Measurements from ENCODE around the gene EFCC1.
"Not testable (repeated sequence)": the region's sequence is repeated elsewhere in the genome, so short reads cannot be mapped to it uniquely, and the experiment has no call there.

EFCC1 gene

DNA sequence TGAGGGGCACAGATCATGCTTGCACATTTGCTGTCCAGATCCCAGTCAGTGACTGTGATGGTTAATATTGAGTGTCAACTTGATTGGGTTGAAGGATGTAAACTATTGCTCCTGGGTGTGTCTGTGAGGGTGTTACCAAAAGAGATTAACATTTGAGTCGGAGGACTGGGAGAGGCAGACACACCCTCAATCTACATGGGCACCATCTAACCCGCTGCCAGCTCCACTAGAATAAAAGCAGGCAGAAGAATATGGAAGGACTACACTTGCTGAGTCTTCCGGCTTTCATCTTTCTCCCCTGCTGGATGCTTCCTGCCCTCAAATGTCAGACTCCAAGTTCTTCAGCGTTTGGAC, 64.6 kb downstream of the EFCC1 start:
- Mint-ChIP-seq H3K4me3 (no peak overlapping the region), H3K27ac (no peak overlapping the region)
- intact Hi-C loops (cut with micrococcal nuclease) = no loop called here

DNA sequence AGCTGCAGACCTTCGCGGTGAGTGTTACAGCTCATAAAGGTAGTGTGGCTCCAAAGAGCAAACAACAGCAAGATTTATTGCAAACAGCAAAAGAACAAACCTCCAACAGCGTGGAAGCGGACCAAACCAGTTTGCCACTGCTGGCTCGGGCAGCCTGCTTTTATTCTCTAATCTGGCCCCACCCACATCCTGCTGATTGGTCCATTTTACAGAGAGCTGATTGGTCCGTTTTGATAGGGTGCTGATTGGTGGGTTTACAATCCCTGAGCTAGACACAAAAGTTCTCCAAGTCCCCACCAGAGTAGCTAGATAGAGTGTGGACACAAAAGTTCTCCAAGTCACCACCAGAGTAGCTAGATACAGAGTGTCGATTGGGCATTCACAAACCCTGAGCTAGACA, 66.6 kb downstream of the EFCC1 start:
- H3K27me3 Mint-ChIP-seq = peaks cover 24% of the 10 kb centered on the region
- H3K4me1 Mint-ChIP-seq (ENCODE audit: low read depth); H3K27ac Mint-ChIP-seq; H3K36me3 Mint-ChIP-seq (ENCODE audit: low read depth); intact Hi-C loops (cut with micrococcal nuclease): not testable (repeated sequence)
- peaks cover 10% of the 10 kb centered on the region for H3K9me3 Mint-ChIP-seq
- peak overlapping the region; percentile 53 for H3K4me3 Mint-ChIP-seq

More for the DNA sequence above, 64.6 kb downstream of the EFCC1 start:
- H3K4me1 Mint-ChIP-seq (ENCODE audit: low read depth) = peaks cover 7% of the 10 kb centered on the region
- peaks cover 24% of the 10 kb centered on the region for H3K27me3 Mint-ChIP-seq
- no peaks in the 10 kb centered on the region for H3K36me3 Mint-ChIP-seq (ENCODE audit: low read depth)
- H3K9me3 Mint-ChIP-seq = peaks cover 10% of the 10 kb centered on the region

DNA sequence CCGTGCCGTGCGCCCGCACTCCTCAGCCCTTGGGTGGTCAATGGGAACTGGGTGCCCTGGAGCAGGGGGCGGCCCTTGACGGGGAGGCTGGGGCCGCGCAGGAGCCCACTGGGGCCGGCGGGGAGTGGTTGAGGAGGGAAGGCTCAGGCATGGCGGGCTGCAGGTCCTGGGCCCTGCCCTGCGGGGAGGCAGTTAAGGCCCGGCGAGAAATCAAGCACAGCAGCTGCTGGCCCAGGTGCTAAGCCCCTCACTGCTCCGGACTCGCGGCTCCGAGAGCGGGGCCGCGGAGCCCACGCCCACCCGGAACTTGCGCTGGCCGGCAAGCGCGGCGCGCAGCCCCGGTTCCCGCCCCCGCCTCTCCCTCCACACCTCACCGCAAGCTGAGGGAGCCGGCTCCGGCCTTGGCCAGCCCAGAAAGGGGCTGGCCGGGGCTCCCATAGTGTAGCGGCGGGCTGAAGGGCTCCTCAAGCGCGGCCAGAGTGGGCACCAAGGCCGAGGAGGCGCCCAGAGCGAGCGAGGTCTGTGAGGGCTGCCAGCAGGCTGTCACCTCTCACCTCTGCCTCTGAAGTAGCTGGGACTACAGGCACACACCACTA, 67.3 kb downstream of the EFCC1 start:
- no peaks in the 10 kb centered on the region for H3K36me3 Mint-ChIP-seq (ENCODE audit: low read depth)
- peaks cover 10% of the 10 kb centered on the region for H3K9me3 Mint-ChIP-seq
- H3K4me1 Mint-ChIP-seq (ENCODE audit: low read depth) = peaks cover 5% of the 10 kb centered on the region
- H3K27ac Mint-ChIP-seq = peak overlapping the region; percentile 35
- peak overlapping the region; percentile 53 for H3K4me3 Mint-ChIP-seq
- intact Hi-C loops (cut with micrococcal nuclease) = no loop called here
- peaks cover 24% of the 10 kb centered on the region for H3K27me3 Mint-ChIP-seq

DNA sequence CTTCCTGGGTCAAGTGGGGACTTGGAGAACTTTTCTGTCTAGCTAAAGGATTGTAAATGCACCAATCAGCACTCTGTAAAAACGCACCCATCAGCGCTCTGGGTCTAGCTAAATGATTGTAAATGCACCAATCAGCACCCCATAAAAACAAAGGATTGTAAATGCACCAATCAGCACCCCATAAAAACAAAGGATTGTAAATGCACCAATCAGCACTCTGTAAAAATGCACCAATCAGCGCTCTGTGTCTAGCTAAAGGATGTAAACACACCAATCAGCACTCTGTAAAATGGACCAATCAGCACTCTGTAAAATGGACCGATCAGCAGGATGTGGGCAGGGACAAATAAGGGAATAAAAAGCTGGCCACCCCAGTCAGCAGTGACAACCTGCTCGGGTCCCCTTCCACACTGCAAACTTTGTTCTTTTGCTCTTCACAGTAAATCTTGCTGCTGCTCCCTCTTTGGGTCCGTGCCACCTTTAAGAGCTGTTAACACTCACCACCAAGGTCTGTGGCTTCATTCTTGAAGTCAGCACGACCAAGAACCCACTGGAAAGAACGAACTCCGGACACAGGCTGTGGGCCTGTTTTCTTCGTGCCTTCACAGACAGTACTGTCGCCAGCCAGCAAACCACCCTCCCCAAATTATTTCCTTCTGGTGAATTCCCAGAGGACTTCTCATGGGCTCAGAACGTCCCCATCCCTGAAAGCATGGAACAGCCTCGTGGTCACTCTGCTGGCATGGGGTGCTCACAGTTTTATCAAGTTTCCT, 68.4 kb downstream of the EFCC1 start:
- H3K4me3 Mint-ChIP-seq; intact Hi-C loops (cut with micrococcal nuclease): not testable (repeated sequence)
- H3K27me3 Mint-ChIP-seq = peaks cover 24% of the 10 kb centered on the region

DNA sequence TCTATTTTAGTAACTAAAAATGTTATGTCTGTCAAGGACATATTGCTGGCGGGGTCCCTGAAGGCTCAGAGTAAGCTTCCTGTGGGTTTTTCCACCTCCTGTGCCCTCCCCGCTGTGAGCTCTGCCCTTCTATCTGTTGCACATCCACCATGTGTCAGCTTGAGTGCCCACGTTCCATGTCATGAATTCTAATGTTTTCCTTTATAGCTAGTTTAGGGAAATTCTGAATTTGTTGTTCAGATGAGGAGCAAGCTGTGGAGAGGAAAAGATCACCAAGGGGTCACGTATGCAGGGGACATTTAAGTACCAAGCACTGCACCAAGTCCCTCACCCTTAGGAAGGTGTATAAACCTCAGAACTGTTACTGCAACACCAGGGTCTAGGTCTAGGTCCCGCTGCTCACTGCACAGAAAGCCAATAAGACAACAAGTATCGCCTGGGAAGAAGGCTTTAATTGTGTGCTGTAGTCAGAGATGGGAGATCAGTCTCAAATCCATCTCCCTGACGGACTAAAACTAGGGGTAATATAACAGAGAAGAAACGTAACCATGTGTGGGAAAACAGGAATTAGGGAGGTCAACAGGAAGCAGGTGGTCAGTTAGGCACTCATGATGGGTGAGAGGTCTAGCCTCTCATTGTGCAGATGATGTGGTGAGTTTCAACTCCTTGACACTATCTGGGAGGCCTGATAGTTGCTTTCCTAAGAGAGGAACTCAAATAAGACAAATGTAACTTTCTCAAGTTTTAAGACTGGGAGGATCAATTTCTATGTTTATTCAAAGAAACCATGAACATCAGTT, 69.2 kb downstream of the EFCC1 start:
- Mint-ChIP-seq H3K4me1 (ENCODE audit: low read depth) (peaks cover 5% of the 10 kb centered on the region), H3K9me3 (peaks cover 10% of the 10 kb centered on the region), H3K27ac (no peak overlapping the region), H3K27me3 (peaks cover 24% of the 10 kb centered on the region), H3K36me3 (ENCODE audit: low read depth) (no peaks in the 10 kb centered on the region), H3K4me3 (no peak overlapping the region)
- intact Hi-C loops (cut with micrococcal nuclease) = no loop called here

More for the DNA sequence above, 68.4 kb downstream of the EFCC1 start:
- H3K9me3 Mint-ChIP-seq = peaks cover 10% of the 10 kb centered on the region
- not testable (repeated sequence) for H3K36me3 Mint-ChIP-seq (ENCODE audit: low read depth); H3K27ac Mint-ChIP-seq; H3K4me1 Mint-ChIP-seq (ENCODE audit: low read depth)

DNA sequence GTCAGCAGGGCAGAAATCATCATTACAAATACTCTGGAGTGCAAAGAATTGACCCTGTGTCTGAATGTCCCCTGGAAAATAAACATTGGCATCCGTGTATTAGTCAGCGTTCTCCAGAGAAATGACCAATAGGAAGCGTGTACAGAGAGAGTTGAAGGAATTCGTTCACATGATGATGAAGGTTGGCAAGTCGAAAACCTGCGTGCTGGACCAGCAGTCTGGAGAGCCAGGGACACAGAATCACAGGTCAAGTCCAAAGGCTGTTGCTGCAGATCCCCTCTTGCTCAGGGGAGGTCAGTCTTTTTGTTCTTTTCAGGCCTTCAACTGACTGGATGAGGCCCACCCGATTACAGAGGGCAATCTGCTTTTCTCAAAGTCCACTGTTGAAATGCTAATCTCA, 76.1 kb downstream of the EFCC1 start:
- H3K27me3 Mint-ChIP-seq = peaks cover 5% of the 10 kb centered on the region
- H3K4me1 Mint-ChIP-seq (ENCODE audit: low read depth) = peaks cover 4% of the 10 kb centered on the region
- H3K36me3 Mint-ChIP-seq (ENCODE audit: low read depth) = no peaks in the 10 kb centered on the region
- H3K4me3 Mint-ChIP-seq = no peak overlapping the region
- no peaks in the 10 kb centered on the region for H3K9me3 Mint-ChIP-seq
- H3K27ac Mint-ChIP-seq = no peak overlapping the region
- intact Hi-C loops (cut with micrococcal nuclease) = no loop called here

DNA sequence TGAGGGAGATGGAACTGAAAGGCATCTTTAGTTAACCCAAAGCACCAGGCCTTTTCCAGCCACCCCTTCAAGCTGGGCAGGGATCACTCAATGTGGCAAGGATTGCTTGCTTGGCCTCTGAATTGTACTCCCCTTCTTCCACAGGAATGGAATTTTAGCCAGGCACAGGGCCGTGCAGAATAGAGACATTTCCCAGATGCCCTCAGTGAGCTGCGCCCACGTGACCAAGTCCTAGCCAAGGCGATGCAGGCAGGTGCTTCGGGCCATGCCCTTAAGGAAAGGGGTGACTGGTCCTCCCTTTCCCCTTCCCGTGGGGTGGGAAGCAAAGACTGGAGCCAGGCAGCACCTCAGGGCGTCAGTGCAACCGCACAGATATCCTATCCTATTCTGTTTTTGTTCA, 77.4 kb downstream of the EFCC1 start:
- H3K27ac Mint-ChIP-seq = no peak overlapping the region
- H3K27me3 Mint-ChIP-seq = peaks cover 5% of the 10 kb centered on the region
- no peaks in the 10 kb centered on the region for H3K9me3 Mint-ChIP-seq
- intact Hi-C loops (cut with micrococcal nuclease) = no loop called here
- H3K36me3 Mint-ChIP-seq (ENCODE audit: low read depth) = no peaks in the 10 kb centered on the region
- peaks cover 6% of the 10 kb centered on the region for H3K4me1 Mint-ChIP-seq (ENCODE audit: low read depth)
- no peak overlapping the region for H3K4me3 Mint-ChIP-seq

DNA sequence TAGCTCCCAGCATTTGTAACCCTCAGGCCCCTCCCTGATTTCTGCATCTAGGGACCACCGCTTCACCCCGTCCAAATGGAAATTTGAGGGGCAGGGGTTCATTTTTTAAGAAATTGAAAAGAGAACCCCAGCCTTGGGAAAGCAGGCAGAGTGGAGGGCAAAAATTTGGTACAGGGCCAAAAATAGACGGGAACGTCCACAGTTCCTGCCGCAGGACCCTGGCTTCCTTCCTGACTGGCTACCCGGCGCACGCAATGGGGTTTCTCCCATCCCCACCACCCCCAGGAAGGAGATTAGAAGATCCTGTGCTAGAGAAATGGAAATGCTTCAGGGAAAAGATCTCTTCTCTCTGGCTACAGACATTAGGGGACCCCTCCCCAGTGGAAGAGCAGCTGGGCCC, 80.4 kb downstream of the EFCC1 start:
- H3K27ac Mint-ChIP-seq = no peak overlapping the region
- no peaks in the 10 kb centered on the region for H3K36me3 Mint-ChIP-seq (ENCODE audit: low read depth)
- H3K27me3 Mint-ChIP-seq = peaks cover 5% of the 10 kb centered on the region
- peaks cover 6% of the 10 kb centered on the region for H3K4me1 Mint-ChIP-seq (ENCODE audit: low read depth)
- intact Hi-C loops (cut with micrococcal nuclease) = no loop called here
- H3K9me3 Mint-ChIP-seq = no peaks in the 10 kb centered on the region
- no peak overlapping the region for H3K4me3 Mint-ChIP-seq

DNA sequence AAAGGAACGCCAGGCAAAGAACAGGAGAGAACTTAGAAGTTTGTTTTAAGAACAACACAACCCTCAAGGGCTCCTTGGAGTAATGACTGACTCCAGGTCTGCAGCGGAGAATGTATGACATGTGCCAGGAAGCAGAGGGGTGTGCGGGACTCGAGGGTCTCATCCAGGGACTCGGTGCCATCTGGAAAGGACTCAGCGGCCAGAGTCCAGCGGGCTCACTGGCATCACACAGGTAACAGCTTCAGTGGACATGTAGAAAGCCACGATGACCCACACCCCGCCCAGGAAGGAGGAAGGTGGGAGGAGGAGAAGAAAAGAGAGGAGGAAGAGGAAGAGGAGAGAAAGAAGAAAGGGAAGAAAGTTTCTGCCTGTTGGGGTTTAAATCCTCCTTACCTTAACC, 80.9 kb downstream of the EFCC1 start:
- intact Hi-C loops (cut with micrococcal nuclease) = no loop called here

DNA sequence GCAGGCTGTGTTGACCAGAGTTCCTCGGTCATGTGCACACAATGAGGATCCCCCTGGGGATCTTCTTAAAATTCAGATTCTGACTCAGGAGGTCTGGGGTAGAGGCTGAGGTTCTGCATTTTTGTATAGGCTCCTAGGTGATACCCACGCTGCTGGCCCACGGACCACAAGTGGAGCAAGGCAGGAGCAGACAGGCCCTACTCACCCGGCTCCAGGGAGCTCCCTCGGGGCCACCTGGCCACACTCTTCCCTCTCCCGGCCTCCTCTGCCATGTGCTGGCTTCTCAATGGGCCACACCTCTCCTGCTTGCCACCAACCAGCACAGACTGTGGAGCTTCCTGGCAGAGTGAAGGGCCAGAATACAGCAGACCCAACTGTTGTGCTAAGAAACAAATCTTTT, 83.4 kb downstream of the EFCC1 start:
- Mint-ChIP-seq H3K27me3 (peaks cover 4% of the 10 kb centered on the region), H3K4me1 (ENCODE audit: low read depth) (peaks cover 6% of the 10 kb centered on the region), H3K9me3 (no peaks in the 10 kb centered on the region), H3K27ac (no peak overlapping the region), H3K36me3 (ENCODE audit: low read depth) (no peaks in the 10 kb centered on the region), H3K4me3 (no peak overlapping the region)
- intact Hi-C loops (cut with micrococcal nuclease) = no loop called here

More for the DNA sequence above, 80.9 kb downstream of the EFCC1 start:
- H3K4me1 Mint-ChIP-seq (ENCODE audit: low read depth) = peaks cover 6% of the 10 kb centered on the region
- no peak overlapping the region for H3K4me3 Mint-ChIP-seq
- no peaks in the 10 kb centered on the region for H3K36me3 Mint-ChIP-seq (ENCODE audit: low read depth)
- H3K9me3 Mint-ChIP-seq = no peaks in the 10 kb centered on the region
- H3K27ac Mint-ChIP-seq = no peak overlapping the region
- peaks cover 4% of the 10 kb centered on the region for H3K27me3 Mint-ChIP-seq

DNA sequence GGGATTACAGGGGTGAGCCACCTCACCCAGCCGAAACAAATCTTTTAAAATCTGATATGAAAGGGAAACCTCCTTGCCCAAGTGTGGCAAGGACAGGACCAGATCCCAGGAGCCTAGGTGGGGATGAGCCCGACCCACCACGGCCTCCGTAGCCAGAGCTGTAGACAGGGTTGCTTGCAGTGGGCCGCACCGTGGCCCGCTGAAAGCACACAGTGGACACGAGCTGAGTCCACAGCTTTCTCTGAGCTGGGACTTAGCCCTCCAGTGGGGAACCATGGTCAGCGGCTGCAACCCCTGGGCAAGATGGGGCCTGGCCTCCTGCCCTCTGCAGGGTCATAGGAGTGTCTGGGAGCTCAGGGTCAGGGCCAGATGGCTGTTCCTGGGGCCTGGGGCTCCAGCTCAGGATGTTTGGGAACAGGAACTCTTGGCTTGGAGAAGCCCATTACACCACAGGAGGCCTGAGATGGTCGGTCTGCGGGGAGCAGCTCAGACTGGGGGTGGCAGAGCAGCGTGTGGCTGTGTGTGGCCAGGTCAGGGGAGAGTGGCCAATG, 84.1 kb downstream of the EFCC1 start:
- Mint-ChIP-seq H3K4me3 (no peak overlapping the region), H3K27me3 (peaks cover 4% of the 10 kb centered on the region), H3K27ac (no peak overlapping the region), H3K36me3 (ENCODE audit: low read depth) (no peaks in the 10 kb centered on the region), H3K9me3 (no peaks in the 10 kb centered on the region), H3K4me1 (ENCODE audit: low read depth) (peaks cover 6% of the 10 kb centered on the region)
- intact Hi-C loops (cut with micrococcal nuclease) = no loop called here

DNA sequence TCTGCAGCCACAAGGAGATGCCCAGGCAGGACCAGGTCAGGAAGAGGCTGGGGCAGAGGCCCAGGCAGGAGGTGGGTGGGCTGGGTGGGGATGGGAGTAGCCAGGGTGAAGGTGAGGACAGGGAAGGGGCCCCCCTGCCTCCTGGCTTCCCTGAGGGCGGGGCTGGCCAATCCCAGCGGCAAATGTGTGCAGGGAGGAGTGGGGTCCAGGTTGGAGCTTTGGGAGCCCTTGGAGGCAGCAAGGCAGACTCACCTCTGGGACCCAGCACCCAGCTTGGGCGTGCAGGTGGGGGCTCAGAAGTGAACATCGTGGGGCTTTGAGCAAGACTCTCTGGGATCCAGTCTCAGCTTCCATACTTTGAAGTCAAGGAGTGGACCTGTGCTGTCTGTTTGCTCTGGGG, 84.7 kb downstream of the EFCC1 start:
- no peaks in the 10 kb centered on the region for H3K36me3 Mint-ChIP-seq (ENCODE audit: low read depth)
- H3K27ac Mint-ChIP-seq = no peak overlapping the region
- H3K9me3 Mint-ChIP-seq = no peaks in the 10 kb centered on the region
- H3K4me1 Mint-ChIP-seq (ENCODE audit: low read depth) = peaks cover 6% of the 10 kb centered on the region
- H3K4me3 Mint-ChIP-seq = no peak overlapping the region
- intact Hi-C loops (cut with micrococcal nuclease) = no loop called here
- H3K27me3 Mint-ChIP-seq = peaks cover 4% of the 10 kb centered on the region

DNA sequence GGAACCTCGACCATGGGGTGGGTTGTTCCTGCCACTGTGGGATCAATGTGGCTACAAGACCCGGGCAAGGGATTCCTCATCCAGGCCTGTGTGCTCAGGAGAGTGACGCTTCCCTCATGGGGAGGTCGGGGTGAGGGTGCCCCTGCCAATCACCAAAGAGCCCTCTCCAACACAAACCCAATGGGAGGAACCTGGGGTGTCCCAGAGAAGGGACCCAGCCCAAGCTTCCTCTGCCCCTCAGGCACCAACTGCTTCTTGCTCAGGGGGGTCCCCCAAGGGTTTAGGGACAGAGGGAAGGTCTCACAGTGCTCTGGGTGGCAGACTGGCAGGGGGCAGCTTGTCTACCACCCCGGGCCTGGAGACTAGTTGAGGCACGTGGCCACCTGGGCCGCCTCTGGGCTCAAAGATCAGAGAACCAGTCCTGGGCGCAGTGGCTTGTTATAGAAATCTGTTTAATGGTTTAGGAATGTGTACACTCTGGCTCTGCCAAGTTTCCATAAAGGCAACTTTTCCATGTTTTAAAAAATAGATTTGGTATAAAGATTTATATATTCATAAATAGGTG, 86.1 kb downstream of the EFCC1 start:
- Mint-ChIP-seq H3K4me3 (no peak overlapping the region), H3K9me3 (no peaks in the 10 kb centered on the region), H3K36me3 (ENCODE audit: low read depth) (peaks cover 13% of the 10 kb centered on the region), H3K27ac (no peak overlapping the region), H3K27me3 (no peaks in the 10 kb centered on the region), H3K4me1 (ENCODE audit: low read depth) (peaks cover 2% of the 10 kb centered on the region)
- intact Hi-C loops (cut with micrococcal nuclease) = no loop called here

DNA sequence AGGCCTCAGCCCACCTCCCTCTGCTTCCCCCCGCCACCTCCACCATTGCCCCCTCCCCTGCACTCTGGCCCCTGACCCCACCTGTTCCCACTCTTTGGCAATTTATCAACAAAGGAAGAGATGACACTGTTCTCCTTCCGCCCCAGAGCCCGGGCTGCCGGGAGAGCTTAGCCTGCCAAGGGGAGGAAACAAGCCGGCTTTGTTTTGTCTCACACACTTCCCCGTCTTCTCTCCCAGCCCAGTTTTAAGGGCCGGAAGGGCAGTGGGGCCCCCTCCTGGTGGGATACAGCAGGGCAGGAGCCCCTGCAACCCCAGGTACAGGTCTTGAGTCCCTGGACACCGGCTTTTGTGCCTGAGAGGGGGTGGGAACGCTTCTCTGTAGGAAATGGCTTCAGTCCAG, 86.8 kb downstream of the EFCC1 start:
- H3K4me3 Mint-ChIP-seq; H3K27ac Mint-ChIP-seq; H3K27me3 Mint-ChIP-seq; H3K4me1 Mint-ChIP-seq (ENCODE audit: low read depth); intact Hi-C loops (cut with micrococcal nuclease); H3K9me3 Mint-ChIP-seq: not testable (repeated sequence)
- H3K36me3 Mint-ChIP-seq (ENCODE audit: low read depth) = peaks cover 20% of the 10 kb centered on the region
